ENCODE results near the gene ZNF467. TPM values are rescaled to one million over a fixed set of nuclear protein-coding genes. Genes with fewer than 3 reads are reported as not detected.

ZNF467 gene
- total RNA-seq, 1 experiment from 2014 or later: 18.1 TPM

DNA sequence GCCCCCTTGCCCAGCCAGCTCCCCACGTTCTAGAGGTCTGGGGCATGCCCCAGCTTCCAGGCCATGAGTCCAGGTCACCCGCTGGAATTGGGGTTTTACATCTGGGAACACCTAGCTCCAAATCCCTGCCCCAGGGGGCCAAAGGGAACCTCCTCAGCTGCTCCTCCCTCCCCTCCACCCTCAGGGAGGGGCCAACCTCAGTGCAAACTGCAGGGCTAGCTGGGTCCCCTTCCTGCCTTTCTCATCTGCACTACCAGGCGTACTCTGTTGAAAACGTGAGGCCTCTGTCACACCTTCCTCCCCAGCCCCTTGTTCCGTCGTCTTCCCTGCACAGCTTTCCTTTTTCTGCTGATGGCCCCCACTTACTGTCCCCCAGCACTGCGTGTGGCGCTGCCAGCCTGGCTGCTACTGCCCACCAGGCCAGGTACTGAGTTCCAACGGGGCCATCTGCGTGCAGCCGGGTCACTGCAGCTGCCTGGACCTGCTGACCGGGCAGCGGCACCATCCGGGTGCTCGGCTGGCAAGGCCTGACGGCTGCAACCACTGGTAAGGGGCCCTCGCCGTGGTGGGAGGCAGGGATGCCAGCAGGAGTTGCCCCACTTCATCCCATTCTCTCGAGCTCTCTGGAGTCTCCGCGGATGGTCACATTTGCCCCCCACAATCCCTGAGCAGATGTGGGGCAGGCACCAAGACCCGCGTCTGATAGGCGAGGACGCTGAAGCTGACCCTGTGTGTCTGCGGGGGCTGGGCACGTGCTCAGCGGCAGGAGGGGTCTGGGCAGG, 40.1 kb upstream of the ZNF467 start:
- TF ChIP-seq POLR2AphosphoS5 (IDR thresholded peaks at IDR 0.05; ENCODE audit: low read depth, low read length) (no peak), TCF7L2 (IDR thresholded peaks at IDR 0.05; ENCODE audit: low read depth, low read length) (no peak), SIN3A (IDR thresholded peaks at IDR 0.05; ENCODE audit: borderline replicate concordance, insufficient read depth, low read depth, low read length) (no peak)
- TF ChIP-seq, protein P1, sequence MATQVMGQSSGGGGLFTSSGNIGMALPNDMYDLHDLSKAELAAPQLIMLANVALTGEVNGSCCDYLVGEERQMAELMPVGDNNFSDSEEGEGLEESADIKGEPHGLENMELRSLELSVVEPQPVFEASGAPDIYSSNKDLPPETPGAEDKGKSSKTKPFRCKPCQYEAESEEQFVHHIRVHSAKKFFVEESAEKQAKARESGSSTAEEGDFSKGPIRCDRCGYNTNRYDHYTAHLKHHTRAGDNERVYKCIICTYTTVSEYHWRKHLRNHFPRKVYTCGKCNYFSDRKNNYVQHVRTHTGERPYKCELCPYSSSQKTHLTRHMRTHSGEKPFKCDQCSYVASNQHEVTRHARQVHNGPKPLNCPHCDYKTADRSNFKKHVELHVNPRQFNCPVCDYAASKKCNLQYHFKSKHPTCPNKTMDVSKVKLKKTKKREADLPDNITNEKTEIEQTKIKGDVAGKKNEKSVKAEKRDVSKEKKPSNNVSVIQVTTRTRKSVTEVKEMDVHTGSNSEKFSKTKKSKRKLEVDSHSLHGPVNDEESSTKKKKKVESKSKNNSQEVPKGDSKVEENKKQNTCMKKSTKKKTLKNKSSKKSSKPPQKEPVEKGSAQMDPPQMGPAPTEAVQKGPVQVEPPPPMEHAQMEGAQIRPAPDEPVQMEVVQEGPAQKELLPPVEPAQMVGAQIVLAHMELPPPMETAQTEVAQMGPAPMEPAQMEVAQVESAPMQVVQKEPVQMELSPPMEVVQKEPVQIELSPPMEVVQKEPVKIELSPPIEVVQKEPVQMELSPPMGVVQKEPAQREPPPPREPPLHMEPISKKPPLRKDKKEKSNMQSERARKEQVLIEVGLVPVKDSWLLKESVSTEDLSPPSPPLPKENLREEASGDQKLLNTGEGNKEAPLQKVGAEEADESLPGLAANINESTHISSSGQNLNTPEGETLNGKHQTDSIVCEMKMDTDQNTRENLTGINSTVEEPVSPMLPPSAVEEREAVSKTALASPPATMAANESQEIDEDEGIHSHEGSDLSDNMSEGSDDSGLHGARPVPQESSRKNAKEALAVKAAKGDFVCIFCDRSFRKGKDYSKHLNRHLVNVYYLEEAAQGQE (IDR thresholded peaks at IDR 0.05; ENCODE audit: insufficient read depth in 1 of 2, low read depth in 2 of 2, low read length in 1 of 2): no peak
- TF ChIP-seq, protein P2, sequence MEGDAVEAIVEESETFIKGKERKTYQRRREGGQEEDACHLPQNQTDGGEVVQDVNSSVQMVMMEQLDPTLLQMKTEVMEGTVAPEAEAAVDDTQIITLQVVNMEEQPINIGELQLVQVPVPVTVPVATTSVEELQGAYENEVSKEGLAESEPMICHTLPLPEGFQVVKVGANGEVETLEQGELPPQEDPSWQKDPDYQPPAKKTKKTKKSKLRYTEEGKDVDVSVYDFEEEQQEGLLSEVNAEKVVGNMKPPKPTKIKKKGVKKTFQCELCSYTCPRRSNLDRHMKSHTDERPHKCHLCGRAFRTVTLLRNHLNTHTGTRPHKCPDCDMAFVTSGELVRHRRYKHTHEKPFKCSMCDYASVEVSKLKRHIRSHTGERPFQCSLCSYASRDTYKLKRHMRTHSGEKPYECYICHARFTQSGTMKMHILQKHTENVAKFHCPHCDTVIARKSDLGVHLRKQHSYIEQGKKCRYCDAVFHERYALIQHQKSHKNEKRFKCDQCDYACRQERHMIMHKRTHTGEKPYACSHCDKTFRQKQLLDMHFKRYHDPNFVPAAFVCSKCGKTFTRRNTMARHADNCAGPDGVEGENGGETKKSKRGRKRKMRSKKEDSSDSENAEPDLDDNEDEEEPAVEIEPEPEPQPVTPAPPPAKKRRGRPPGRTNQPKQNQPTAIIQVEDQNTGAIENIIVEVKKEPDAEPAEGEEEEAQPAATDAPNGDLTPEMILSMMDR (IDR thresholded peaks at IDR 0.05): no peak
- H3K36me3 ChIP-seq (ENCODE audit: control insufficient read depth, insufficient read depth, low read length): no peaks in the 10 kb centered on the region
- ChIA-PET POLR2A (no interaction called here), CTCF (interaction anchor here (0.8 kb wide), 1 partner anchor 23 kb away, joined by 3 read pairs; no protein-coding TSS in a partner anchor)
- H3K4me3 ChIP-seq (ENCODE audit: low read depth in 2 of 2, low read length in 2 of 2): no peak overlapping the region
- DNase-seq (ENCODE audit: low read depth, low spot score) (no peak), ATAC-seq (no peak; the same call in 1 of the 2 replicates)
- no peaks in the 10 kb centered on the region for H3K9me3 ChIP-seq (ENCODE audit: control insufficient read depth, insufficient read depth, low read depth, low read length)
- H3K4me1 ChIP-seq (ENCODE audit: control insufficient read depth, insufficient read depth, low read length): no peaks in the 10 kb centered on the region; the same call in 1 of the 2 replicates
- in situ Hi-C loops (cut with HindIII; ENCODE audit: low pct_unique_long_range_greater_than_20kb, low sequenced_read_pairs) (no loop called here), intact Hi-C loops (cut with micrococcal nuclease; ENCODE audit: unreplicated experiment) (no loop called here)
- H3K27me3 ChIP-seq (ENCODE audit: control insufficient read depth, insufficient read depth, low read length): no peaks in the 10 kb centered on the region
- BruUV-seq (replicated peaks): no TSS peak
- no peak overlapping the region for H3K27ac ChIP-seq (ENCODE audit: low read length)

DNA sequence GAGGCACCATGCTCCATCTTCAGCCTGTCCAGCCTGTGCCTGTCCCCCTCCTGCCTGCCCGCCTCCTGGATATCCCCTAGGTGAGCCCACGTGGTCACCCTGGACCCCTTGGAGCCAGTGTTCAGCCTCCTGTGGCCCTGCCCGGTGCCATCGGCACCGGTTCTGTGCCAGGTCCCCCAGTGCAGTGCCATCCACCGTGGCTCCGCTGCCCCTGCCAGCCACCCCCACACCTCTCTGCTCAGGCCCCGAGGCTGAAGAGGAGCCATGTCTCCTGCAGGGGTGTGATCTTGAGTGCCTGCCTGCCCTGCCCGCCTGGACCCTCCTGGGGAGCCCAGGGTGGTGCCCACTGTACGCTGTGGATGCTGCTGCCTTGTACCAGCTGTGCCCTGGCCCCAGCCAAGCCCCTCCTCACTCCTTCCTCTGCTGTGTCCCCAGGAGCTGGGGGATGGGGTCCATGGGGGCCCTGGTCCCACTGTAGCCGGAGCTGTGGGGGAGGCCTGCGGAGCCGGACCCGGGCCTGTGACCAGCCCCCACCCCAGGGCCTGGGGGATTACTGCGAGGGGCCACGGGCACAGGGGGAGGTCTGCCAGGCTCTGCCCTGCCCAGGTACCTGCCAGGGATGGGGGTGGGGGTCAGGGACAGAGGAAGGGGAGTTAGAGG, 38.6 kb upstream of the ZNF467 start:
- no peak overlapping the region for H3K4me3 ChIP-seq (ENCODE audit: low read depth in 2 of 2, low read length in 2 of 2)
- in situ Hi-C loops (cut with HindIII; ENCODE audit: low pct_unique_long_range_greater_than_20kb, low sequenced_read_pairs) (no loop called here), intact Hi-C loops (cut with micrococcal nuclease; ENCODE audit: unreplicated experiment) (no loop called here)
- DNase-seq (ENCODE audit: low read depth, low spot score): no peak
- ChIA-PET CTCF (no interaction called here), POLR2A (no interaction called here)
- no peaks in the 10 kb centered on the region for H3K36me3 ChIP-seq (ENCODE audit: control insufficient read depth, insufficient read depth, low read length)
- H3K27me3 ChIP-seq (ENCODE audit: control insufficient read depth, insufficient read depth, low read length): no peaks in the 10 kb centered on the region
- no peak for ATAC-seq
- TF ChIP-seq, protein P2 (IDR thresholded peaks at IDR 0.05): no peak
- TF ChIP-seq POLR2AphosphoS5 (IDR thresholded peaks at IDR 0.05; ENCODE audit: low read depth, low read length) (no peak), SIN3A (IDR thresholded peaks at IDR 0.05; ENCODE audit: borderline replicate concordance, insufficient read depth, low read depth, low read length) (no peak), TCF7L2 (IDR thresholded peaks at IDR 0.05; ENCODE audit: low read depth, low read length) (no peak)
- TF ChIP-seq, protein P1 (IDR thresholded peaks at IDR 0.05; ENCODE audit: insufficient read depth in 1 of 2, low read depth in 2 of 2, low read length in 1 of 2): no peak
- no peaks in the 10 kb centered on the region for H3K9me3 ChIP-seq (ENCODE audit: control insufficient read depth, insufficient read depth, low read depth, low read length)
- BruUV-seq (replicated peaks): no TSS peak
- no peaks in the 10 kb centered on the region; the same call in 1 of the 2 replicates for H3K4me1 ChIP-seq (ENCODE audit: control insufficient read depth, insufficient read depth, low read length)
- no peak overlapping the region for H3K27ac ChIP-seq (ENCODE audit: low read length)

All from Panc1 (cell line).